GM18907 (cell line): ENCODE results near the gene KCNK10.

Experiments
- ATAC-seq: cut with Tn5 transposase; IDR thresholded peaks from one replicate; pipeline ENCODE4 v1.9.1; 2021; ENCODE audit warnings: mild to moderate bottlenecking, moderate library complexity; ENCODE audit not compliant: unreplicated experiment

KCNK10 gene

GRCh38 chr14:88188745-88189416, 134.2 kb downstream of the KCNK10 start:
- peak; percentile 34 for ATAC-seq

- no peak for ATAC-seq
These were observed 137.2 kb downstream of the KCNK10 start for GRCh38 chr14:88185843-88186242.

DNA sequence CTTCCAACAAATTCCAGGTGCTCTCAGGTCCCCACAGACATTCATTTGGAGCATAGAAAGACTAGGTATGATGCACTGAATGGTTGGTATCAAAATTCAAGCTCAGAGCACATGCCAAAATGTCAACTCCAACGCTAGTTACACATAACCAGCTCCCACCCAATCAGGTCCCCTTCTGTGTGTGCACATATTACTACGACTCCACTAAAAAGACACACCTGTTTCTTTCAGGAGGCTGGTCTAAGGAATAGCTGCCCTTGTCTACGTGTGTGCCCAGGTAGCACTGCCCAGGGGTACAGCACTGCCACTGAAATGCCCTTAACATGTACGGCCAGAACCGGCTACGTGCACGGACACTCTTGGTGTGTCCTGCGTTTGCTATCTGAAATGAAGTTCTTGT, 138.1 kb downstream of the KCNK10 start:
- no peak for ATAC-seq

DNA sequence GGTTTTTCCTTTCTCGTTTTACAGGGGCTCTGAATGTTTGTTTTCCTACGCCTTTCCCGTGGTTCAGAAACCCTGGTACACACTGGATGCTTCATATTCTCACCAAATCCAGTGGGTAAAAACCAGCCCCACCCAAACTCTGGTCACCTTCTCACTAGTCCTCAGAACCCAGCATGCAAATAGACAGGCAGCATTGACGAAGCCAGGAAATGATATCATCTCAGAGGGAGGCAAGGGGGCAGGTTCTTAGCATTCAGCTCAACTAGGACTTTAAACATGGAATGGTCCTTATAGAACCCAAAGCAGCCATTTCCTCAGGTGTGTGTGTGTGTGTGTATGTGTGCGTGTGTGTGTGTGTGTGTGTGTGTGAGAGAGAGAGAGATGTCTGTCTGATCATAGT, 142.0 kb downstream of the KCNK10 start:
- no peak for ATAC-seq

DNA sequence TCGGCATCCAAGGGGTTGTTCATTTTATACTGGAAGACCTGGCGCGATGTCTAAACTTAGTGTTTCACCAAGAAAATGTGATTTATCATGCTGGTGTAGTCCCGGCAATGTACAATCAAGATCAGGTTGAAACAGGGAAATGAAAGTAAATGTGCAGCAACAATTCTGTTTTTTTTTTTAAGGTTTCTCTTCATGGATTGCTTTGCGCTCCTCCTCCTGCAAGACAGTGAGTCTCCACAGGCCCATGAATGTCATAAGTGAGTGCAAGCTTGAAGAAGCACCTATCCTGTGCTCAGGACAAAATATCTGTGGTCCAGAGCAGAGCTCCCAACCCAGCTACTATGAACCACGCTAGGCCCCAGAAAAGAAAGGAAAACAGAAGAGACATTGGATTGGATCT, 143.4 kb downstream of the KCNK10 start:
- ATAC-seq, result no peak

DNA sequence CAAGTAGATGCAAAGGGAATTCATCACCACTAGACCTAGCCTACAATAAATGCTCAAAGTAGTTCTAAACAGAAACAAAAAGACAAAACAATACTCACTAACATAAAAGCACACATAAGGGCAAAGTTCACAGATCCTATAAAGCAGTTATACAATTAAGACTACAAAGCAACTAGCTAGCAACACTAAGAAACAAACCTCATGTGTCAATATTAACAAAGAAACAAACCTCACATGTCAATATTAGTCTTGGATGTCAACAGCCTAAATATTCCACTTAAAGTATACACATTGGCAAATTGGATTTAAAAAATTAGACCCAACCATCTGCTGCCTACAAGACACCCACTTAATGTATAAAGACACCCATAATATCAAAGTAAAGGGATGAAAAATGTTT, 152.7 kb downstream of the KCNK10 start:
- no peak for ATAC-seq

GRCh38 chr14:88168498-88169165, 154.4 kb downstream of the KCNK10 start:
- ATAC-seq, result peak; percentile 93

DNA sequence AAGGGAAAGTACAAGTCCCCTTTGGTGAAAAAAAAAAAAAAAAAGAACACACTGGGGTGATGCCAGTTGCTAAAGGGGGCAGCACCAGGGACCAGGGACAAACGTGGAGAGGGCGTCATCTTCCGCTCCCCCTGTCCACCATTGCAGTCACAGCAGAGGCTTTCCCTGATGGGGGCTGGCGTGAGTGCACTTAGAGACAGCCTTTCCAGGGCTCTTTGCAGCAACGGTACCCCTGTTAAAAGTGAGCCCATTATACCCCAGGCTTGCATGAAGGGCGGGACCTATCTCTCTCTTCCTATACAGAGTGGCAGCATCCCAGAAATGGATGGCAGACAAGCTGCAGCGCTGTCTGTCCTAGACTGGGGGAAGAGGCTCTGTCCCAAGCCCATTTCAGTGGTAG, 155.0 kb downstream of the KCNK10 start:
- no peak for ATAC-seq

DNA sequence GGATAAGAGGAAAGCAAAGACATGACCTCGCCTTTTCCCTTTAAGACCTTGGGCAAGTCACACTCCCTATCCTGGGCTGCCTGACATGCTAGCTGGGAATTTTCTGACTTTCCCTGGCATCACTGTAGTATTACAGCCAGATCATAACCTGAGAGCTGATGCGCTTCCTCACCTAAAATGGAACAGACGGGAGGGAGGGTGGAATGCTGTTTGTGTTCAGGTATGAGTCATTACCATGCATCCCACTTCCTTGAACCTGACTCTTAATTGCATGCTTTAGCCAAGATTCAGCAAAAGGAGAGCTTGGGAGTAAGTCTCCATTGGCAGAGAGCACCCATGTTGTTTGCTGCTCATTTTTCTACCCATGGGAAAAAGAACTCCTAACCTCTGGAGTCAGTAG, 156.5 kb downstream of the KCNK10 start:
- ATAC-seq, result no peak

DNA sequence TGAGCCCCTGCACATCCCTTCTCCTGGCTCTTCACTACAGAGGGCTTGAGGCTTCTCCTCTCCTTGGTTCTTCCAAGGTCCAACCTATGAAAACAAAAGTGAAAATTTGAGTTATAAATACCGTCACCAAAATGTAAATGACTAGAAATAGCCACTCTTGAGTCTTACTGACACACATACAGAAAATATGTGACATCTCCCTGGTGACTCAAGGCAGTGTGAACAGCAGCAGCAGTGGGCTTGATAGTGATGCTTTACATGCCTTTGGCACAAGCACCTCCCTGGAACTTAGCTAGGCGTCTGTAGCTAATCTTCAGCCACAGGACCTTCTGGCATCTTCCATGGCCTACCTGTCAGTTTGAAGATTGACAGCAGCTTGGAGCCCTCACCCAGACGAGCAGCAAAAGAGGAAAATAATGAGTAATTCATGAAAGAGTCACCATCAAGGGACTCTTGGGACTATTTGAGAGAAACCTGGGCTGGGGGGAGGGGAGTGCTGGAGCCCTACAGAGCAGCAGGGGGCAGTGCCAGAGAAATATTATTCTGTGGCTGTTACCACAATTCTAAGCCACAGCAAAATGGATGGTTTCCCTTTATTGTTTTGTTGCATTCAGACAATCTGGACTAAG, 158.0 kb downstream of the KCNK10 start:
- no peak for ATAC-seq

GRCh38 chr14:88163731-88164255, 159.3 kb downstream of the KCNK10 start:
- ATAC-seq, result no peak

GRCh38 chr14:88156127-88156526, 166.9 kb downstream of the KCNK10 start:
- no peak for ATAC-seq

GRCh38 chr14:88154926-88155325, 168.1 kb downstream of the KCNK10 start:
- no peak for ATAC-seq

DNA sequence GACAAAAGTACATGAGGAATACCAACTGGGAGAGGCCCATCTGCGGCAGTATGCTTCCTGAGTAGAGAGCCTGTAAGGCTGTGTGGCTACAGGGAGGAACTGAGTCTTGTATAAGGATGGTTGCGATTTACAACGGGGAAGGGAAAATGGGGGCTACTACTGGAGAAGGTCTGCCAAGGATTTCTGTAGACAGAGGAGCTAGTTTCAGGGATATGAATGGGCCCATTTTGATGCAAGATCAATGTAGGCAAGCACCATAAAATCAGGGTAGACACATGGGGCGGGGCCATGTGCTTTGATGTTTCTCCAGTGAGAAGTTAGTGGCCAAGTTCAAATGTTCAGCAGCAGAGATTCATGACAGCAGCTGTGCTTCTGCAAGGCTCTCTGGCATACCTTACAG, 168.7 kb downstream of the KCNK10 start:
- ATAC-seq, result no peak

DNA sequence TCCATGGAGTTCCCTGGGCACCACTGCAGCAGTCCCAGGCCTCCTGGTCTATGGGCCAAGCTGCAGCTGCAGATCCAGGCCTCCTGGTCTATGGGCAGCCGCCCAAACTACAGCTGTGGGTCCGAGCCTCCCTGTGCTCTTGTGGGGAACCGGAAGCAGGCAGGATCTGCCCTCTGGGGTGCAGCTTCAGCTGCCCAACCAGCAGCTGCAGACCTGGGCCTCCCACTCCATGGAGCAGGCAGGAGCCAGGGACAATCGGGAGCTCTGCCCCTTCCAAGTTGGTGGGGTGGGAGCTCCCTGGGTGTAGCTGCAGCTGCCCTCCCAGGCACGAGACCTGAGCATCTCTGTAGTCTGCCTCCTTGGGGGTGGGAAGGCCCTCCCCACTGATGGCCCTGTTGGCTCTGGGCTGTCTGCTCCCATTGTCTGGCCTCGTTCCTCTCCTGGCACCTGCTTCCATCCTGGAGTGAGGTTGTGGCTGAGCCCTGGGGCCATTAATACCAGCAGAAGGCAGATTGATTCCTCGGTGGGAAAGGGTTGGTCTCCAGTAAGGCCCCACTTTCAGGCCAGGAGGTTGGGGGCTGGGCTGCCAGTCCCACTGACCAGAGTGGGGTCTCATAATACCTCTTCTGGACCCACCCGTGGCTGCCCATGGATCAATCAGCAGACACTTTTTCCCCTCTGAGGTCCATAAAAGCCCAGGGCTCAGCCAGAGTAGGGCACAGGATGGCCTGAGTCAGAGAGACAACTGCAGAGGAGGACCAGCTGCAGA, 176.0 kb downstream of the KCNK10 start:
- ATAC-seq, result no peak

- ATAC-seq, result no peak
These were observed 179.3 kb downstream of the KCNK10 start for GRCh38 chr14:88143810-88144209.

GRCh38 chr14:88142997-88143396, 180.1 kb downstream of the KCNK10 start:
- ATAC-seq, result no peak

DNA sequence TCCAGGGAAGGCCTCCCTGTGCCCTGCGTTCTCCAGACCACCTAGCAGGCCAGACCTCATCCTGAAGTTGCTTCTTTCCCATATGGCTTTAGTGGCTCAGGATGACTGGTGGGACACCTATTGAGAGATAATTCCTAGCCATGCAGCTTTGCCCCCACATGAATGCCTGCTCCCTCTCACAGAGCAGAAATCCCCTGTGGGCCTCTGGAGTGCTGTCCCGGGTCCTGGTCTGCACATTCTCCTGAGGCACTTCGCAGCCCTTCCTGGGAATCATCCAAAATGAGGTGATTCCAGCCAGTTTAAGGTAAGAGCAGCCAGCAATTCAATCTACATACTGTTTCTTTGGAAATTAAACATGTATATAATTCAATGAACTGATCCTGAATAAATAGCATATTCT, 182.2 kb downstream of the KCNK10 start:
- ATAC-seq, result no peak

DNA sequence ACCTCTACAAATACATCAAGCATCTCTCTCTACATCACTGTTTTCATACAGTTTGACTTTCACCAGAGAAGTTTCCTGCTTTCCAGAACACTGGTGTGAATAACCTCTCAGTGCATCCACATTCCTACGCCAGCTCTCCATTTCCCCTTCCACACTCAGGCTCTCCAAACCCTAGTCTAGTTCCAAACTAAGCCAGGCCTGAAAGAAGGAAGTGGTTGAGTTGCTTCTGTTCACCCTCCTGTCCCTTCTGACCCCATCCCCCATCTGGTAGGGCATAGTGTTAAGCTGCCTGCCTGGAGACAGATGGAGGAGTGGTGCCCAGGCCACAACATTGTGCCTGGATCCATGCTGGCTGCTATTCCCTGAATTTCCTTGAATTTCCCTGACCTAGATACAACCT, 185.7 kb downstream of the KCNK10 start:
- no peak for ATAC-seq
